DOHH2 (cell line): ENCODE data around the gene YWHAB.

Experiments used
- H3F3A ChIP-seq: fragments of 200-600 bp; sonication (generic), shearing (Covaris generic); 2 replicates; pipeline ENCODE4 v1.6.0; 2016; ENCODE audit warnings: antibody characterized with exemption, mild to moderate bottlenecking; ENCODE audit not compliant: control insufficient read depth, insufficient read depth
- H3K27ac ChIP-seq: fragments of 200-600 bp; sonication (generic); 2 replicates; pipeline ENCODE4 v1.5.1; 2014; ENCODE audit warnings: low read depth, mild to moderate bottlenecking, low read length, moderate library complexity
- H3K27me3 ChIP-seq: fragments of 200-600 bp; sonication (generic); 2 replicates; pipeline ENCODE4 v1.6.1; 2014; ENCODE audit warnings: mild to moderate bottlenecking, low read length, mixed read lengths; ENCODE audit not compliant: control insufficient read depth
- H3K36me3 ChIP-seq: fragments of 200-600 bp; sonication (generic); 2 replicates; pipeline ENCODE4 v1.6.1; 2014; ENCODE audit warnings: mild to moderate bottlenecking, low read length, moderate library complexity, mixed read lengths; ENCODE audit not compliant: control insufficient read depth
- H3K4me1 ChIP-seq: fragments of 200-600 bp; sonication (generic); 2 replicates; pipeline ENCODE4 v1.6.1; 2014; ENCODE audit warnings: mild to moderate bottlenecking, low read length, mixed read lengths; ENCODE audit not compliant: control insufficient read depth
- H3K4me2 ChIP-seq: fragments of 200-600 bp; sonication (generic); 2 replicates; pipeline ENCODE4 v1.6.0; 2014; ENCODE audit warnings: mild to moderate bottlenecking, low read length, moderate library complexity
- H3K4me3 ChIP-seq: fragments of 200-600 bp; sonication (generic); 2 replicates; pipeline ENCODE4 v1.5.1; 2014; ENCODE audit warnings: mild to moderate bottlenecking, low read length, mixed read lengths
- H3K79me2 ChIP-seq: fragments of 200-600 bp; sonication (generic); 2 replicates; pipeline ENCODE4 v1.6.1; 2014; ENCODE audit warnings: mild to moderate bottlenecking, low read length, mixed read lengths; ENCODE audit not compliant: control insufficient read depth
- H3K9me2 ChIP-seq: fragments of 200-600 bp; sonication (generic); replicated peaks from 2 replicates; pipeline ENCODE4 v1.6.1; 2014; ENCODE audit warnings: mild to moderate bottlenecking, low read length, mixed read lengths; ENCODE audit not compliant: control insufficient read depth
- H3K9me3 ChIP-seq: fragments of 200-600 bp; sonication (generic); 2 replicates; pipeline ENCODE4 v1.6.1; 2014; ENCODE audit warnings: antibody characterized with exemption, low read length, mixed read lengths; ENCODE audit not compliant: control insufficient read depth, insufficient read depth
- H4K20me1 ChIP-seq: fragments of 200-600 bp; sonication (generic); 2 replicates; pipeline ENCODE4 v1.6.0; 2014; ENCODE audit warnings: low read depth, mild to moderate bottlenecking, antibody characterized with exemption, low read length, moderate library complexity; ENCODE audit not compliant: control insufficient read depth, insufficient read depth
- CTCF ChIP-seq: fragments of 200-600 bp; sonication (generic); IDR thresholded peaks from one replicate; pipeline ENCODE4 v1.5.1; 2014; ENCODE audit warnings: antibody characterized with exemption, mild to moderate bottlenecking, low read depth, low read length; ENCODE audit not compliant: poor library complexity, severe bottlenecking
- EZH2phosphoT487 ChIP-seq: fragments of 200-600 bp; sonication (generic); IDR thresholded peaks from 2 replicates; pipeline ENCODE4 v1.6.1; 2017; ENCODE audit warnings: borderline replicate concordance, mild to moderate bottlenecking, antibody characterized with exemption, low read length, moderate library complexity, mixed read lengths

YWHAB gene

GRCh38 chr20:44955270-44955669 lies 69.8 kb downstream of the YWHAB start:
- peaks cover 13% of the 10 kb centered on the region for H4K20me1 ChIP-seq
- H3K9me3 ChIP-seq = no peaks in the 10 kb centered on the region
- H3K4me3 ChIP-seq = peak overlapping the region; percentile 18; the same call in 1 of the 2 replicates
- peak overlapping the region; percentile 49 for H3K4me2 ChIP-seq
- peaks cover 45% of the 10 kb centered on the region for H3K4me1 ChIP-seq
- peaks cover 96% of the 10 kb centered on the region for H3K36me3 ChIP-seq
- TF ChIP-seq EZH2phosphoT487 (no peak), CTCF (no peak)
- H3K79me2 ChIP-seq = peaks cover 56% of the 10 kb centered on the region
- no peaks in the 10 kb centered on the region for H3K27me3 ChIP-seq
- H3K9me2 ChIP-seq = no peaks in the 10 kb centered on the region
- peak overlapping the region; percentile 54 for H3K27ac ChIP-seq
- H3F3A ChIP-seq = no peaks in the 10 kb centered on the region

- H3K4me1 ChIP-seq = peaks cover 56% of the 10 kb centered on the region
- H4K20me1 ChIP-seq = peaks cover 13% of the 10 kb centered on the region
- H3K79me2 ChIP-seq = peaks cover 59% of the 10 kb centered on the region
- peak overlapping the region; percentile 49; the same call in 1 of the 2 replicates for H3K4me2 ChIP-seq
- TF ChIP-seq CTCF = no peak
- TF ChIP-seq EZH2phosphoT487 = no peak
- 0 out of 2 replicates have a peak, but pooled peaks cover 2% of the 10 kb centered on the region for H3F3A ChIP-seq
- H3K27ac ChIP-seq = no peak overlapping the region
- H3K9me2 ChIP-seq = no peaks in the 10 kb centered on the region
- H3K36me3 ChIP-seq = peaks cover 85% of the 10 kb centered on the region
- H3K27me3 ChIP-seq = no peaks in the 10 kb centered on the region
- no peak overlapping the region for H3K4me3 ChIP-seq
- H3K9me3 ChIP-seq = no peaks in the 10 kb centered on the region
These were observed 70.9 kb downstream of the YWHAB start for GRCh38 chr20:44956410-44956809.
